Brain microvascular endothelial cell (primary cell): ENCODE measurements around the gene IFNGR1.

Experiments
- DNase-seq: peaks from one replicate; pipeline ENCODE4 v3.0.0-alpha.2; 2020
- H3K27ac ChIP-seq: fragments of 250-450 bp; sonication (Bioruptor Pico); 2 replicates; pipeline ENCODE4 v1.5.1; 2020; ENCODE audit warnings: mild to moderate bottlenecking, moderate library complexity
- H3K27me3 ChIP-seq: fragments of 250-450 bp; sonication (Bioruptor Pico); replicated peaks from 2 replicates; pipeline ENCODE4 v1.5.1; 2020; ENCODE audit warnings: mild to moderate bottlenecking
- H3K36me3 ChIP-seq: fragments of 250-450 bp; sonication (Bioruptor Pico); replicated peaks from 2 replicates; pipeline ENCODE4 v1.5.1; 2020; ENCODE audit warnings: mild to moderate bottlenecking
- H3K4me3 ChIP-seq: 2 replicates; pipeline ENCODE4 v1.5.1; 2011; ENCODE audit warnings: low read depth, mild to moderate bottlenecking, control low read depth, low read length, moderate library complexity
- in situ Hi-C: cut with HindIII; loops from 2 replicates; pipeline ENCODE4 v1.10.0; 2017; ENCODE audit warnings: low sequenced_read_pairs, low pct_ligation_motif_present
- TF ChIP-seq, protein P1 (sequence below): IDR thresholded peaks from 2 replicates; pipeline ENCODE4 v1.5.1; 2011; ENCODE audit warnings: low read depth, mild to moderate bottlenecking, moderate library complexity, low read length, control low read depth, inconsistent platforms; ENCODE audit errors: missing control alignments

The IFNGR1 gene

DNA sequence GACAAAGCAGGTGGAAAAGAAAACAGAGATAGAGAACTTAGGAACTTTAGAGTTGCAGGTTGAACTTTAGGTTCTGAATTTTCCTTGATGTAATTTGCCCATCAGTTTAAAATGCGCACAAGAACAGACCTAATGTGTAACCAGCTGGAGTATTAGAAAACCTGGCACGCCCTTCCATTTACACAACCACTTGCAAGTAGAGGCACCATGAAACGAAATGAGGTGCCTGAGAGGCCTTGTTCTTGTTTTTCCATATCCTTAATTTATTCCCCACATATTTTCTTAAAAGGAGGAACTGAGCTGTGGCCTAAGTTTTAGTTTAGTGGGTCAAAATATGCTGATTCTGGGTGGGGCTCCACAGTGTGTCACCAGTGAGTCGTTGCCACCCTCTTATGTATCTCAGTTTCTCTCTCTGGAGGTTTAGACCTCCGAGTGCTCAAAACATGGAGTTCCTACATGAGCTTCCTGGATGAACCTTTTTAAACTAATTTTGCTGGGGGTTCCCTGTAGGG, 28.5 kb downstream of the IFNGR1 start:
- no peak overlapping the region for H3K4me3 ChIP-seq
- TF ChIP-seq, protein P1, sequence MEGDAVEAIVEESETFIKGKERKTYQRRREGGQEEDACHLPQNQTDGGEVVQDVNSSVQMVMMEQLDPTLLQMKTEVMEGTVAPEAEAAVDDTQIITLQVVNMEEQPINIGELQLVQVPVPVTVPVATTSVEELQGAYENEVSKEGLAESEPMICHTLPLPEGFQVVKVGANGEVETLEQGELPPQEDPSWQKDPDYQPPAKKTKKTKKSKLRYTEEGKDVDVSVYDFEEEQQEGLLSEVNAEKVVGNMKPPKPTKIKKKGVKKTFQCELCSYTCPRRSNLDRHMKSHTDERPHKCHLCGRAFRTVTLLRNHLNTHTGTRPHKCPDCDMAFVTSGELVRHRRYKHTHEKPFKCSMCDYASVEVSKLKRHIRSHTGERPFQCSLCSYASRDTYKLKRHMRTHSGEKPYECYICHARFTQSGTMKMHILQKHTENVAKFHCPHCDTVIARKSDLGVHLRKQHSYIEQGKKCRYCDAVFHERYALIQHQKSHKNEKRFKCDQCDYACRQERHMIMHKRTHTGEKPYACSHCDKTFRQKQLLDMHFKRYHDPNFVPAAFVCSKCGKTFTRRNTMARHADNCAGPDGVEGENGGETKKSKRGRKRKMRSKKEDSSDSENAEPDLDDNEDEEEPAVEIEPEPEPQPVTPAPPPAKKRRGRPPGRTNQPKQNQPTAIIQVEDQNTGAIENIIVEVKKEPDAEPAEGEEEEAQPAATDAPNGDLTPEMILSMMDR = no peak
- no peaks in the 10 kb centered on the region for H3K27me3 ChIP-seq
- no peak for DNase-seq
- in situ Hi-C loops = no loop called here
- H3K36me3 ChIP-seq = no peaks in the 10 kb centered on the region
- H3K27ac ChIP-seq = no peak overlapping the region

DNA sequence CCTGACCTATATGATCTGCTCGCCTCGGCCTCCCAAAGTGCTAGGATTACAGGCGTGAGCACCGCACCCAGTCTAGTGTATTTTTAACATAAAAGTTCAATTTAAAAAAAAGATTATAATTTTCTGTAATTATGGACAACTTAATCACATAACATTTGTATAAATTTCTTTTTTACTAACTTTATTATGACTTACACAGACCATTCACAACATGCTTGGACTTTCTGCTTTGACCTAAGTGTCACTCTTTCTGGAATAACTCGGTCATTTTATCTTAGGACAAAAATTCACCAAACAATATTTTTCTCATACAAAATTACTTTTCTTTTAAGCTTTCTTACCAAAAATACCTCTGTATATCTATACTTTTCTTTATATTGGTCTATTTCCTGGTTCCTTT, 30.3 kb downstream of the IFNGR1 start:
- no peak overlapping the region for H3K4me3 ChIP-seq
- DNase-seq = no peak
- in situ Hi-C loops = no loop called here
- H3K27ac ChIP-seq = no peak overlapping the region
- no peaks in the 10 kb centered on the region for H3K27me3 ChIP-seq
- TF ChIP-seq, protein P1 = no peak
- H3K36me3 ChIP-seq = no peaks in the 10 kb centered on the region

DNA sequence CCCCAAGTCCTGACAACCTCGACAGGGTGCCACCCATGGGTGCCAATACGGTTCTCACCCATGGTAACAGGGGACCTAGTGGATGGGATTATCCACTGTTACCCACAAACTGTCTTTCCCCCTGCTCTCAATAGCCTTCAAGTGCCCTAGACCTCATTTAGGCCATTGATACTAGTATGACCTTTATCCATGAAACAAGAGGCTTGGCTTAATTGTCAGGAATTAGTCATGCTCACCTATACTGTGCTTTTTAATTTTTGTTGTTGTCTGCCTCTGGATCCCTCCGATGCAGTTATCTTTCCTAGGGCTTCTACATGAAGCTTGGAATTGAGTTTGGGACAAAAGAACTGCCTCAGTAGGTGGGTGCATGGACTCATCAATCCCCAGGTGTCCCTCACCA, 33.9 kb downstream of the IFNGR1 start:
- Histone ChIP-seq H3K4me3 (no peak overlapping the region), H3K36me3 (no peaks in the 10 kb centered on the region), H3K27ac (no peak overlapping the region), H3K27me3 (no peaks in the 10 kb centered on the region)
- in situ Hi-C loops = no loop called here
- TF ChIP-seq, protein P1 = no peak
- no peak for DNase-seq

DNA sequence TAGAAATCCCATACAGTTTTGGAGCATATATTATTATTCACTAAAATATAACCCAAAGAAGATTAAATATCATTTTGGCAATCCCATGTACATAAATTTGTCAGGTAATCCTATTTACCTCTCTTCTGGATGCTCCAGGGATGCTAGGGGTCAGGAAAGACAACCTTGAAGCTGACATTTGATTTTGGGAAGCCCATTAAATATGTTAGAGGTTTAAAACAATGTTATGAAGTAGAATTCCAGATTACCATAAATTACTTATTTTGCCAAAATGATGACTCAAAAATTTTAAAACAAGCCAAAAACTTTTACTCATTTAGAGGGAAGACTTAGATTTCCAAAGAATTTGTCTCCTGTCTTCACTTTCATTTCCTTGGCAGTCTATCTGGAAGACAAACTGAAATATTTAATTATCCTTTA, 36.5 kb downstream of the IFNGR1 start:
- Histone ChIP-seq H3K27ac (no peak overlapping the region), H3K4me3 (no peak overlapping the region), H3K27me3 (no peaks in the 10 kb centered on the region), H3K36me3 (no peaks in the 10 kb centered on the region)
- no peak for DNase-seq
- TF ChIP-seq, protein P1 = no peak
- in situ Hi-C loops = no loop called here

DNA sequence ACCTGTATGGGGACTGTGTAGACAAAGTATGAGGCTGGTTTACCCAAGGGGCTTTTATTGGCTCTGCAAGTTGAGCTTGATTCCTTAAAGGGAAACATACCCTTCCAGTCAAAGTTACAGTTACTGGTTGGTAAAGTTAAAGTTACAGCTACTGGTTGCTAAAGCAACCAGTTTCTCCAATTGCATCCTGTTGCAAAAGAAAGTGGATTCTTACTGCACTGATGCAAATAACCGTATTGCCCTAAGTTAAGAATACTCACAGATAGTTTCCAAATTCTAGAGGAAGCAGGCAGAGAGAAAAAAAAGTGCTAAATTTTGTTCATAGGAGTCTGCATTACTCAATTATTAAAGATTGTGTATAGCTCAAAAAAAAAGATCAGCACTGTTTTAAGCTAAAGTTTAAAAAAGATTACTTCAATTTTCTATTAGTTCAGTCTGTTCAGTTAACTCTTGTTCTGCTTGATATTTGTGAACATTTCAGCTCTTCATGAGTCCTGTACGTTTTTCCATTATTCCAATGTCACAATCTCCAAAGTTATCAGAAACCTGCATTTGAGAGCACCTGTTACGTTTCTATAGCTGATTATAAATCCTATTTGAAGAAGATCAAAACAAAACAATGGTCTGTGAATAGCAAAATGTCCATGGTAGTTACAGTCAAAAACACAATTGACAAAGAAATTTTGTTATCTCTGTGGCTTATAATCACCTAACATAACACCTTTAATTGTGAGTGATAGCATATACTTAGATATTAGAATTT, 37.1 kb downstream of the IFNGR1 start:
- in situ Hi-C loops = no loop called here

More for the DNA sequence above, 37.1 kb downstream of the IFNGR1 start:
- Histone ChIP-seq H3K4me3 (no peak overlapping the region), H3K36me3 (no peaks in the 10 kb centered on the region), H3K27me3 (no peaks in the 10 kb centered on the region), H3K27ac (no peak overlapping the region)
- no peak for DNase-seq
- TF ChIP-seq, protein P1 = no peak
